ENCODE data around the gene CPE. TPM values are rescaled to one million over a fixed set of nuclear protein-coding genes. Genes with fewer than 3 reads are reported as not detected.
"Not testable (repeated sequence)": the region's sequence is repeated elsewhere in the genome, so short reads cannot be mapped to it uniquely, and the experiment has no call there.

CPE gene
- 100 to 1,000 TPM in 2 of 12 donors, 10 to 100 TPM in 9, not detected in 1; 53.7 to 131 (median 67.8) TPM for polyA plus RNA-seq (ENCODE audit: insufficient read length in 12 of 12)
- long read RNA-seq, donor 1, transcript CPE-201 (9 exons, 2,421 nt) = major isoform, 54 of 260 reads
- long read RNA-seq, donor 1, partial matches to known transcripts = 200 of 260 reads
- long read RNA-seq, donor 1, other reads (novel, unspliced or antisense) = 5 of 260 reads
- long read RNA-seq, donor 2, transcript CPE-201 (9 exons, 2,421 nt) = major isoform, 29 of 54 reads
- long read RNA-seq, donor 2, partial matches to known transcripts = 25 of 54 reads
- long read RNA-seq, donor 2, other reads (novel, unspliced or antisense) = 0 of 54 reads
- long read RNA-seq, donor 3, transcript CPE-201 (9 exons, 2,421 nt) = major isoform, 14 of 28 reads
- long read RNA-seq, donor 3, partial matches to known transcripts = 14 of 28 reads
- long read RNA-seq, donor 3, other reads (novel, unspliced or antisense) = 0 of 28 reads
- long read RNA-seq, donor 4, transcript CPE-201 (9 exons, 2,421 nt) = major isoform, 12 of 26 reads
- long read RNA-seq, donor 4, partial matches to known transcripts = 14 of 26 reads
- long read RNA-seq, donor 4, other reads (novel, unspliced or antisense) = 0 of 26 reads
- long read RNA-seq, donor 5, transcript CPE-201 (9 exons, 2,421 nt) = major isoform, 21 of 30 reads
- long read RNA-seq, donor 5, partial matches to known transcripts = 9 of 30 reads
- long read RNA-seq, donor 5, other reads (novel, unspliced or antisense) = 0 of 30 reads
- long read RNA-seq, donor 6, transcript CPE-201 (9 exons, 2,421 nt) = major isoform, 16 of 35 reads
- long read RNA-seq, donor 6, partial matches to known transcripts = 19 of 35 reads
- long read RNA-seq, donor 6, other reads (novel, unspliced or antisense) = 0 of 35 reads
- long read RNA-seq, donor 7, transcript CPE-201 (9 exons, 2,421 nt) = major isoform, 11 of 20 reads
- long read RNA-seq, donor 7, partial matches to known transcripts = 9 of 20 reads
- long read RNA-seq, donor 7, other reads (novel, unspliced or antisense) = 0 of 20 reads
- long read RNA-seq, donor 8, transcript CPE-201 (9 exons, 2,421 nt) = major isoform, 22 of 39 reads
- long read RNA-seq, donor 8, partial matches to known transcripts = 17 of 39 reads
- long read RNA-seq, donor 8, other reads (novel, unspliced or antisense) = 0 of 39 reads
- long read RNA-seq, donor 9, transcript CPE-201 (9 exons, 2,421 nt) = major isoform, 20 of 54 reads
- long read RNA-seq, donor 9, partial matches to known transcripts = 34 of 54 reads
- long read RNA-seq, donor 9, other reads (novel, unspliced or antisense) = 0 of 54 reads
- long read RNA-seq, donor 10, transcript CPE-201 (9 exons, 2,421 nt) = major isoform, 23 of 44 reads
- long read RNA-seq, donor 10, partial matches to known transcripts = 21 of 44 reads
- long read RNA-seq, donor 10, other reads (novel, unspliced or antisense) = 0 of 44 reads
- long read RNA-seq, donor 11, transcript CPE-201 (9 exons, 2,421 nt) = major isoform, 22 of 64 reads
- long read RNA-seq, donor 11, partial matches to known transcripts = 42 of 64 reads
- long read RNA-seq, donor 11, other reads (novel, unspliced or antisense) = 0 of 64 reads

DNA sequence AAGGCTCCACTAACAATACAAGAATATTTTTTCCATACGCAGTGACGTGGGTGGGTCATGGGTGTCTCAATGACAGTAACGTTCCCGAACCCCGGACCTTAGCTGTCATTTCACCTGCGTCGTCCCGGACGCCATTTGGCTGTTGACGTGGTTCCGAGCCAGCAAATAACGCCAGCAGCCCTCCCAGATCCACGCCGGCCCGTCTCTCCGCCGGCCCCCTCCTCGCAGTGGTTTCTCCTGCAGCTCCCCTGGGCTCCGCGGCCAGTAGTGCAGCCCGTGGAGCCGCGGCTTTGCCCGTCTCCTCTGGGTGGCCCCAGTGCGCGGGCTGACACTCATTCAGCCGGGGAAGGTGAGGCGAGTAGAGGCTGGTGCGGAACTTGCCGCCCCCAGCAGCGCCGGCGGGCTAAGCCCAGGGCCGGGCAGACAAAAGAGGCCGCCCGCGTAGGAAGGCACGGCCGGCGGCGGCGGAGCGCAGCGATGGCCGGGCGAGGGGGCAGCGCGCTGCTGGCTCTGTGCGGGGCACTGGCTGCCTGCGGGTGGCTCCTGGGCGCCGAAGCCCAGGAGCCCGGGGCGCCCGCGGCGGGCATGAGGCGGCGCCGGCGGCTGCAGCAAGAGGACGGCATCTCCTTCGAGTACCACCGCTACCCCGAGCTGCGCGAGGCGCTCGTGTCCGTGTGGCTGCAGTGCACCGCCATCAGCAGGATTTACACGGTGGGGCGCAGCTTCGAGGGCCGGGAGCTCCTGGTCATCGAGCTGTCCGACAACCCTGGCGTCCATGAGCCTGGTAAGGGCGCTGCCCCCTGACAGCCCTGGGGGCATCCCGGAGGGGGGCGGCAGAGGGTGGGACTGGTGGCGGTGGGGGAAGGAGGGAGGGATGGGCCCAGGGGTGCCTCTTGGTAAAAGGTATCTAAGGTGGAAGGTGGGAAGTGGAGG lies at the start of gene CPE:
CPE (plus strand) TSS at position 264 of the 933 bp plus-strand sequence; CDS start at position 478, 214 bp downstream.
- DNase-seq = peak; percentile 74

GRCh38 chr4:165330071-165330470 lies 48.7 kb upstream of the CPE start:
- no peak for DNase-seq

GRCh38 chr4:165330666-165331065 lies 48.1 kb upstream of the CPE start:
- no peak for DNase-seq

- no peak for DNase-seq
These were observed 47.4 kb upstream of the CPE start for GRCh38 chr4:165331359-165331758.

DNA sequence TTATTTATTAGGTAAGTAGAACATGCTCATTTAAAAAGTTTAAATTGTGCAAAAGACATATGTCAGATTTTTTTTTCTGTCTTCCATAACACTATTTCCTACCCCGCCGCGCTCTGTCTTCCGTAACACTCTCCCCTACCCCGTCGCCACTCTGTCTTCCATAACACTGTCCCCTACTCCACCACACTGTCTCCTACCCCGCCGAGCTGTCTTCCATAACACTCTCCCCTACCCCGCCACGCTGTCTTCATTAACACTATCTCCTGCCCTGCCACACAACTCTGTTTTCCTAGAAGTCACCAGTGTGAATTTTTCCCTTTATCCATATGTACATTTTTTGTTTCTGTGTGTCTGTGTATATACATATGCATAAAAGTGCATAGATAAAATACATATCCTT lies 47.0 kb upstream of the CPE start:
- DNase-seq = no peak

DNA sequence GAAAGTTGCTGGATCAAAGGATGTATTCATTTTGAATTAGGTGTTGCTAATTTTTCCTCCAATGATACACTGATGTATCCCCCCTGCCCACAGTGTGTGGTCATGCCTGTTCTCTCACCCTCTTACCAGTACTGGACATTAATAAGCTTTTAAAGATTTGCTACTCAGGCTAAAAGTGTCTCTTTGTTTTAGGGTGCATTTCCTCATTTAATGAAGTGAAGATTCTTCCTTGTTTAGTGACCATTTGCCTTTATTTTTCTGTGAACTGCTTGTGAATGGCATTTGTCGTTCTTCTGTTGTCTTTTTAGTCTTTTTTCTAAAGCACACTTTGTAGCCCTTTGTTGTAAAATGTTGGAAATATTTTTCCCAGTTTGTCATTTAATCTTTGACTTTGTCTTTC lies 46.3 kb upstream of the CPE start:
- DNase-seq = no peak

DNA sequence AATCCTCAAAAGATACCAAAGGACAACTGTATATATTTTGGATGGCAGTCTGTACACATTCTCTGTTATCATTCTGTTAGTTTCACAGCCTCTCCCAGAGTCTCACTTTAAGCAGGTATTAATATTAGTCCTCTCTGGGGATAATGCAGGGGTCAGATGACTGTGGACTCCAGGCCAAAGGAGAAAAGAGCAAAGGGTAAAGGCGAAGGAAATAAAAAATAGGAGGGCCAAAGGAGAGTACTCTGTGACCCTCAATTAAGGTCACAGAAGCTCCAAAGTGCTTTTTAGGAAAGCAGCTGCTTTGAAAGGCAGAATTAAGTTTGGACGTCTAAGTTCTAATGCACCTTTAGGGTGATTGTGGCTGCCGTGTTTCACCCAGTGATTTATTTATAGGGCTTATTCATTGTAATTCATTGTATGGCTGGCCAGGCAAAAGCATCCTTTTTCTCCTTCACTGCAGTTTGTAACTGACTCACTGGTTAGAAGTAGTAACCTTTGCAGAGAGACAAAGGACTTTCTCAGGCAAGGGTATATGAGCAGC lies 43.6 kb upstream of the CPE start:
- DNase-seq = no peak

- DNase-seq = no peak
These were observed 42.1 kb upstream of the CPE start for GRCh38 chr4:165336743-165337142.

DNA sequence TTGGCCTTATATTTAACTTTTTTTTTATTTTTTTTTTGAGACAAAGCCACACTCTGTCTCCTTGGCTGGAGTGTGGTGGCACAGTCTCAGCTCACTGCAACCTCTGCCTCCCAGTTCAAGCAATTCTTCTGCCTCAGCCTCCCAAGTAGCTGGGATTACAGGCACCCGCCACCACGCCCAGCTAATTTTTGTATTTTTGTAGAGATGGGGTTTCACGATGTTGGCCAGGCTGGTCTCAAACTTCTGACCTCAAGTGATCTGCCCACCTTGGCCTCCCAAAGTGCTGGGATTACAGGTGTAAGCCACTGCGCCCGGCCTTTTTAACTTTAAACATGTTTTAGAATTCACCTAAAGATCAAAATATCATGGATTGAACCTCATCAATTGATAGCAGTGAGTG lies 36.5 kb upstream of the CPE start:
- not testable (repeated sequence) for DNase-seq

DNA sequence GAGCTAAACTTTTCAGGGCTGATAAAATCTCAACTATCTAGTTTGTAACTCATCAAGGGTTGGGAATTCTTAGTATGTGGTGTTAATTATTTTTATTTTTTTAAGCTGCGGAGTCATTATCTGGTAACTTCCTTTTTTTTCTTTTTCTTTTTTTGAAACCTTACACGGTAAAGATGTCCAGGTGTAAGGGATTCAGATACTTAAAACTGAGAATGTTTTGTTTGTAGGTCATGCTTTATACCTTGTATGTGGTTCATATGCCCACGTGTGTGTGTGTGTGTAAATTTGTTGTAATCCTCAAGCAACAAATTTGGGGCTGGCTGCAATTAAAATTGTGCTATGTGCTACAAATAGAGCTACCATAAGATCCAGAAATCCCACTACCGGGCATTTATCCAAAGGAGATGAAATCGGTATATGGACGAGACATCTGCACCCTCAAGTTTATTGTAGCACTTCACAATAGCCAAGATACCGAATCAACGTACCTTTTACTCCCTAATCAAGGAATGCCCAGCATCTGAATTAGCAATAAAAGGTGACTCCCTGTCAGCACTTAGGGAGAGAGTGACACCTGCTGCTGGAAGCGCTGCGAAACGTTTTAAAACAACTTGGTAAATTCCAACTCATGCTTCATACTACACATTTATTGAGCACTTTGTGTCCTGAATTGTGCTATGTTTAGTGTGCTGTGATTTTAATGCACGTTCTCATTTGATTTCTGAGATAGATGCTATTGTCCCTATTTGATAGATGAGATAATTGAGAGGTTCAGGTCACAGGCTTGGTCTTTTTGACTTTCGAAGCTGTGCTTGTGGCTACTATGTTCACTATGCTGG lies 35.2 kb upstream of the CPE start:
- no peak for DNase-seq

DNA sequence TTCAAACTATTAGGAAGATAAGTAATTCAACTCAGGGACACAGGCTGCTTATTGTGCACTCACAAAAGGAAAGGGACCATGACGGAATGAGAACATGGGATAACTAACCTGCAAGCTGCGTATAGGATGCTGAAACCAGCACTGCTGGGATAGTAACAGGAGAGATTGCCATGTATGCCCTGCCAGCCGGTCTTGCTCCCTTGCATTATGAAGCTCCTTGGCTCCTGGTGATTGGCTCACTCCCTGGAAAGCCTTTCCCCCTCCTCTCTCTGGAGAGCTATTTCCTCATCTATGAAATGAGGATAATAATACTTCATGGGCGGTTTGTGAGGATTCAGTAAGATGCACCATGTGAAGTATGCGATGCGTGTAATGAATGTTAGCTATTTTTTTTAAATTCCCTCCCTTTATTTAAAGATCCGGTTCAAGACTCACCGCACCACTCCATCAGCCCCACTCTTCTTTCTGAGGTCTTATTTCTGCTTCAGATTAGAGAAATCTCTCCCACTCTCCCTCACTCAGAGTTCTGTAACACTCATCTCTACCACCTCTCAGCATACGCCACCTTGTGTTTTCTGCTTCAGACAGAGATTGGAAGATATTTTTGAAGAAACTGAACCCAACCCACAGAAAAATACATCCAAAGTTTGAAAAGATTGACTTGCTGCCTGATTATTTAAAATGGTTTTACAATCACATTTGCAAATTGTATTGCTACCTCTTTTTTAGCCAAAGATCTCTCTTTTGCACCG lies 33.0 kb upstream of the CPE start:
- no peak for DNase-seq

DNA sequence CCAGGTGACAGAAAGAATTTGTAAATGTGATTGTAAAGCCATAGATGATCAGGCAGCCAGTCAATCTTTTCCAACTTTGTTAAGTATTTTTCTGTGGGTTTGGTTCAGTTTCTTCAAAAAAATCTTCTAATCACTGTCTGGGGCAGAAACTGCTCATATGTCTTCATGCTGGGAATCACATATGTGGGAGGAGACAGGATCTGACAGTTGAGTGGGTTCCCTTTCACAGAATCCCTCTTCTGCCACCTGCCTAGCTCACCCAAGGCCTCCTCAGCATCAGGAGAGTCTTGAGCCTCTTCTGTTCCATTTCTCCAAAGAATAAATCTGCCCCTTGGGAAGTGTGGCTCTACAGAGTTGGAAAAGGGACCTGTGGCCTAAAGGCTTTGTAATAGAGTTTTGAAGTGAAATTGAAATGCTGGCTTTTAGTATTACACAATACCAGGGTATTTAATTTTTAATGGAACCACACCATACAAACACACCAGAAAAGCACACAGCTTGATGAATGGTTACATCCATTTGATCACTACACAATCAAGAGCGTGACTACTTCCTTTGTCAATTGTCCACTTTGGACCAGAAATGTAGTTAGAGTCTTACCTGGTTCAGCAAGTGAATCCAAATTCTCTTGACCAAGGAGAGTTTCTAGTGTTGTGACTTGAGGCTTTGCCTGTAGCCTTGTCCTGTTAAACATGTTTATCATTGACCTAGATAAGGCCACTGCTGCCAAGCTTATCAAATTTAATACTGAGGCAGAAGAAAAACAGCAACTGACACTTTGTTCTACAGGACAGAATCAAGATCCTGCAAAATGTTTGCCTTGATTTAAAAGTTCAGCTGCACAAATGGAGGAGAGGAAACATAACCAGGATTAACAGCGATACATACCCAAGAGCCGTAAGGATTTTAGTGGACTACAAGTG lies 30.9 kb upstream of the CPE start:
- no peak for DNase-seq

DNA sequence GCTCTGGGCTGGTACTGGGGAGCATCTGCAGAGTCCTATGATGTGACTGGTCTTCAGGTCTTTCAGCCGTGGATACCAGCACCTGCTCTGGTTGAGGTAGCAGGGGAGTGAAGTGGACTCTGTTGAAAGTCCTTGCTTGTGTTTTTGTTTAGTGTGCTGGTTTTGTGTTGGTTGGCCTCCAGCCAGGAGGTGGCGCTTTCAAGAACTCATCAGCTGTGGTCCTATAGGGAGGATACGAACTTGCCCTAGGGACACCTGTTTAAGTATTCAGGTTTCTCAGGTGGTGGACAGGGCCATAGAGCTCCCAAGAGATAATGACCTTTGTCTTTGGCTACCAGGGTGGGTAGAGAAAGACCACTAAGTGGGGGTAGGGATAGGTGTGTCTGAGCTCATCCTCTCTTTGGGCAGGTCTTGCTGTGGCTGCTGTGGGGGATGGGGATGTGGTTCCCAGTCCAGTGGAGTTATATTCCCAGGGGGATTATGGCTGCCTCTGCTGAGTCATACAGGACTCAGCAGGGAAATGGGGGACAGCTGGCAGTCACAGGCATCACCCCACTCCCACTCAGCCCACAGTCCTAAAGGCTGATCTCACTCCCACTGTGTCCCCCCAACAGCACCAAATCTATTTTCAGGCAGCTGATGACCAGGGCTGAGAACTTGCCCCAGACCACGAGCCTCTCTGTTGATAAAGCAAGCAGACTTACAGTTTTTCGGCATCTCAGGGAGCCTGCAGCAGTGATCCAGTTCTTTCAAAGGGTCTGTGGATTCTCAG lies 27.3 kb upstream of the CPE start:
- no peak for DNase-seq

GRCh38 chr4:165355900-165356300 lies 22.9 kb upstream of the CPE start:
- no peak for DNase-seq

GRCh38 chr4:165359506-165359905 lies 19.3 kb upstream of the CPE start:
- no peak for DNase-seq

- DNase-seq = no peak
These were observed 18.6 kb upstream of the CPE start for GRCh38 chr4:165360041-165360695.
